Stimulated activated CD4-positive, alpha-beta T cell treated with anti-CD3 and anti-CD28 coated beads, Interleukin-1b, Interleukin-23, amount 100 ng/mL, for 24 hours (primary cell): ENCODE measurements around the gene PTPA.
"Not testable (repeated sequence)": the region's sequence is repeated elsewhere in the genome, so short reads cannot be mapped to it uniquely, and the experiment has no call there.

Experiments
- DNase-seq, 4 experiments: peaks; one replicate each; pipeline ENCODE4 v3.0.0-alpha.2; 2020; ENCODE audit warnings: low read depth in 4 of 4, low spot score in 1 of 4

Gene PTPA

GRCh38 chr9:129108805-129109536 is 2.2 kb upstream of the PTPA start:
- no peak for DNase-seq

- DNase-seq = no peak
Observed at GRCh38 chr9:129109537-129109903, 1.7 kb upstream of the PTPA start.

- no peak for DNase-seq
Observed at GRCh38 chr9:129109952-129110739, 1.1 kb upstream of the PTPA start.

GRCh38 chr9:129111528-129112151 is 425 bp downstream of the PTPA start:
- DNase-seq = peak in 2 of 4 experiments; percentile 23 to 25

- DNase-seq = not testable (repeated sequence)
Observed at GRCh38 chr9:129112526-129112925, 1.3 kb downstream of the PTPA start.

GRCh38 chr9:129113645-129114304 is 2.6 kb downstream of the PTPA start:
- DNase-seq = no peak

GRCh38 chr9:129118799-129119198 is 7.6 kb downstream of the PTPA start:
- no peak for DNase-seq

GRCh38 chr9:129121483-129121882 is 10.3 kb downstream of the PTPA start:
- no peak for DNase-seq

- no peak for DNase-seq
Observed at GRCh38 chr9:129122133-129122532, 10.9 kb downstream of the PTPA start.

- not testable (repeated sequence) for DNase-seq
Observed at GRCh38 chr9:129122976-129123375, 11.8 kb downstream of the PTPA start.

- no peak for DNase-seq
Observed at GRCh38 chr9:129124506-129125069, 13.4 kb downstream of the PTPA start.

- no peak for DNase-seq
Observed at GRCh38 chr9:129125478-129125877, 14.3 kb downstream of the PTPA start.

GRCh38 chr9:129126749-129127618 is 15.8 kb downstream of the PTPA start:
- DNase-seq = no peak

- DNase-seq = no peak
Observed at GRCh38 chr9:129128689-129129088, 17.5 kb downstream of the PTPA start.

GRCh38 chr9:129130271-129130670 is 19.1 kb downstream of the PTPA start:
- not testable (repeated sequence) for DNase-seq

- DNase-seq = no peak
Observed at GRCh38 chr9:129130791-129131190, 19.6 kb downstream of the PTPA start.

GRCh38 chr9:129131300-129132145 is 20.3 kb downstream of the PTPA start:
- peak; percentile 72 to 81 (median 75) for DNase-seq

- DNase-seq = no peak
Observed at GRCh38 chr9:129133082-129133481, 21.9 kb downstream of the PTPA start.

GRCh38 chr9:129135476-129135875 is 24.3 kb downstream of the PTPA start:
- DNase-seq = no peak
